HFFc6 (cell line): Measurements from ENCODE around the gene ADAMTS13. TPM values are rescaled to one million over a fixed set of nuclear protein-coding genes. Genes with fewer than 3 reads are reported as not detected.

Source experiments
- DNase-seq: peaks from one replicate; pipeline ENCODE4 v3.0.0-alpha.2; 2018
- H3K27ac Mint-ChIP-seq: 2 replicates; pipeline ENCODE4 v1.8.0; 2020; ENCODE audit warnings: mild to moderate bottlenecking, mixed read lengths
- H3K27me3 Mint-ChIP-seq: 2 replicates; pipeline ENCODE4 v1.8.0; 2021; ENCODE audit warnings: mild to moderate bottlenecking, moderate library complexity, mixed read lengths; ENCODE audit not compliant: insufficient read depth
- H3K36me3 Mint-ChIP-seq: 2 replicates; pipeline ENCODE4 v1.8.0; 2021; ENCODE audit warnings: low read depth, mixed read lengths
- H3K4me1 Mint-ChIP-seq: 2 replicates; pipeline ENCODE4 v1.8.0; 2020; ENCODE audit warnings: low read depth, mixed read lengths
- H3K4me3 Mint-ChIP-seq: 2 replicates; pipeline ENCODE4 v1.8.0; 2020; ENCODE audit warnings: mild to moderate bottlenecking, moderate library complexity, mixed read lengths
- H3K9me3 Mint-ChIP-seq: 2 replicates; pipeline ENCODE4 v1.8.0; 2020; ENCODE audit warnings: mild to moderate bottlenecking, mixed read lengths
- total RNA-seq, 6 experiments: library from RNA; stranded (reverse); fragmentation: NEBNext Ultra II Directional; extraction: Animal tissue kit (Norgen Biotek cat#: 25700); gene quantifications; 2 replicates in 1 of 6; 3 replicates in 5 of 6; pipeline ENCODE4 v1.2.3, GENCODE V29; 2021
- TF ChIP-seq, protein P1 (sequence below): fragments of 200-600 bp; sonication (generic); IDR thresholded peaks from 2 replicates; pipeline ENCODE4 v1.5.0; 2021; ENCODE audit warnings: antibody characterized with exemption, mild to moderate bottlenecking

Gene ADAMTS13
- total RNA-seq, 6 experiments from 2014 or later, result 0.41 to 1.2 (median 0.74) TPM

DNA sequence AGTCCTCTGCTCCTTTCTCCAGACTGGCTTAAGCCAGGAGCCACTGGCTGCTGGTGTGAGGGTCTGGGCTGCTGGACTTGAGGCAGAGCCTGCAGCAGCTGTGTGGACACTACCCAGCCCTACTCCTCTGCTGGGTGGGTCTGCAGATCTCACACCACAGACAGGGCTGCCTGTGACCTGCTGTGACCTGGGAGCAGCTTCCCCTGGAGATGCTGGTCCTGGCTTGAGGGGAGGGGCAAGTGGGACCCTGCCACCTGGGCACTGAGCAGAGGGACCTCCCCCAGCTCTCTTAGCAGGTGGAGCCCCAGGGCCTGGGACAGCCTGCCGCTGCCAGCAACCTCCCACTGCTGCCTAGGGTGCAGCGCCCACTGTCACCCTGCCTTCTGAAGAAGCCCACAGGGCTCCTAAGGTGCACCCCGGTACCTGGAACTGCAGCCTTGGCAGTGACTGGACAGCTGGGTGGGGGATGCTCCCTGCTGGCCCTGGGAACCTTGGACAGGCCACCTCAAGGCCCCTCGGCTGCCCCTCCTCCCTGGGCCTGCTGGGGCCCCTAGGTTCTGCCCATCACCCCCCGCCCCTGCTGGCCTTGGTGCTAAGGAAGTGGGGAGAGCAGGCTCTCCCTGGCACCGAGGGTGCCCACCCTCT lies 46.7 kb downstream of the ADAMTS13 start:
- DNase-seq, result no peak
- H3K36me3 Mint-ChIP-seq, result no peaks in the 10 kb centered on the region
- no peaks in the 10 kb centered on the region for H3K9me3 Mint-ChIP-seq
- H3K27ac Mint-ChIP-seq, result no peak overlapping the region
- no peak overlapping the region for H3K4me3 Mint-ChIP-seq
- H3K27me3 Mint-ChIP-seq, result no peaks in the 10 kb centered on the region; the same call in 1 of the 2 replicates
- TF ChIP-seq, protein P1, sequence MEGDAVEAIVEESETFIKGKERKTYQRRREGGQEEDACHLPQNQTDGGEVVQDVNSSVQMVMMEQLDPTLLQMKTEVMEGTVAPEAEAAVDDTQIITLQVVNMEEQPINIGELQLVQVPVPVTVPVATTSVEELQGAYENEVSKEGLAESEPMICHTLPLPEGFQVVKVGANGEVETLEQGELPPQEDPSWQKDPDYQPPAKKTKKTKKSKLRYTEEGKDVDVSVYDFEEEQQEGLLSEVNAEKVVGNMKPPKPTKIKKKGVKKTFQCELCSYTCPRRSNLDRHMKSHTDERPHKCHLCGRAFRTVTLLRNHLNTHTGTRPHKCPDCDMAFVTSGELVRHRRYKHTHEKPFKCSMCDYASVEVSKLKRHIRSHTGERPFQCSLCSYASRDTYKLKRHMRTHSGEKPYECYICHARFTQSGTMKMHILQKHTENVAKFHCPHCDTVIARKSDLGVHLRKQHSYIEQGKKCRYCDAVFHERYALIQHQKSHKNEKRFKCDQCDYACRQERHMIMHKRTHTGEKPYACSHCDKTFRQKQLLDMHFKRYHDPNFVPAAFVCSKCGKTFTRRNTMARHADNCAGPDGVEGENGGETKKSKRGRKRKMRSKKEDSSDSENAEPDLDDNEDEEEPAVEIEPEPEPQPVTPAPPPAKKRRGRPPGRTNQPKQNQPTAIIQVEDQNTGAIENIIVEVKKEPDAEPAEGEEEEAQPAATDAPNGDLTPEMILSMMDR, result no peak
- H3K4me1 Mint-ChIP-seq, result no peaks in the 10 kb centered on the region

DNA sequence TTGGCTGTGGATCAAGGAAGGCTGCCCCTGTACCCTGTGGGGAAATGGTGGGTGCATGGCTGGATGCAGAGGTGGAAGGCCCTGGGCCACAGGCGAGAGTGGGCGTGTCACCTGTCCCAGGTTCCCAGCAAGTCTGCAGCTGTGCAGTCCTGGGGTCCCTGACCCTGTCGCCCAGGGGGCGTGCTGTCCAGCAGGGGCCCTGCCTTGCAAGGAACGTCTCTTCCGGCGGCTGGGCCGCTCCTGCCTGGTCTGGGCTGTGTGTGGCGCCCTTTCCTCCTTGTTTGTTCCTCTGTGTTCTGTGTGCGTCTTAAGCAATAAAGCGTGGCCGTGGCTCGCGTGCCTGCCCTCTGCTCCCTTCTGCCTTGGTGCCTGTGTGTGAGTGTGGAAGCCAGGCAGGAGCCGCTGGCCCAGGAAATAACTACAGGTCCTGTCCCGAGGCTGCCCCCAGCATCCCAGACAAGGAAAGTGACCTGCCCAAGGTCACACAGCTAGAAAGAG lies 48.3 kb downstream of the ADAMTS13 start:
- H3K4me1 Mint-ChIP-seq, result no peaks in the 10 kb centered on the region
- H3K27me3 Mint-ChIP-seq, result no peaks in the 10 kb centered on the region; the same call in 1 of the 2 replicates
- TF ChIP-seq, protein P1, result no peak
- H3K27ac Mint-ChIP-seq, result no peak overlapping the region
- no peaks in the 10 kb centered on the region for H3K9me3 Mint-ChIP-seq
- DNase-seq, result no peak
- no peaks in the 10 kb centered on the region for H3K36me3 Mint-ChIP-seq
- H3K4me3 Mint-ChIP-seq, result no peak overlapping the region

DNA sequence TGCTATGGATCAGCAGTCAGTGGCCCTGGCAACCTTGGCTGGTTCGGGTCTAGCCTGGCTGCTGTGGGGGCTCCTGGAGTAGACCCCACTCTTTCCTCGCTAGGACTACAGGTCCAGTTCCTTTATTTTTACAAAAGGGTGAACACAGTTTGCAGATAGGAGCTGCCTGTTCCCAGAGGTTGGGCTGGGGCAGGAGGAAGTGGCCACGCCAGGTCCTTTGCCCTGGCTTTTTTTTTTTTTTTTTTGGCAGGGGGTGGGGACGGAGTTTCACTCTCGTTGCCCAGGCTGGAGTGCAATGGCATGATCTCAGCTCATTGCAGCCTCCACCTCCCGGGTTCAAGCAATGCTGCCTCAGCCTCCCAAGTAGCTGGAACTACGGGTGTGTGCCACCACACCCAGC lies 48.8 kb downstream of the ADAMTS13 start:
- H3K9me3 Mint-ChIP-seq, result no peaks in the 10 kb centered on the region
- DNase-seq, result no peak
- H3K27me3 Mint-ChIP-seq, result no peaks in the 10 kb centered on the region; the same call in 1 of the 2 replicates
- H3K4me1 Mint-ChIP-seq, result no peaks in the 10 kb centered on the region
- no peak overlapping the region for H3K4me3 Mint-ChIP-seq
- H3K36me3 Mint-ChIP-seq, result no peaks in the 10 kb centered on the region
- H3K27ac Mint-ChIP-seq, result no peak overlapping the region
- TF ChIP-seq, protein P1, result no peak

DNA sequence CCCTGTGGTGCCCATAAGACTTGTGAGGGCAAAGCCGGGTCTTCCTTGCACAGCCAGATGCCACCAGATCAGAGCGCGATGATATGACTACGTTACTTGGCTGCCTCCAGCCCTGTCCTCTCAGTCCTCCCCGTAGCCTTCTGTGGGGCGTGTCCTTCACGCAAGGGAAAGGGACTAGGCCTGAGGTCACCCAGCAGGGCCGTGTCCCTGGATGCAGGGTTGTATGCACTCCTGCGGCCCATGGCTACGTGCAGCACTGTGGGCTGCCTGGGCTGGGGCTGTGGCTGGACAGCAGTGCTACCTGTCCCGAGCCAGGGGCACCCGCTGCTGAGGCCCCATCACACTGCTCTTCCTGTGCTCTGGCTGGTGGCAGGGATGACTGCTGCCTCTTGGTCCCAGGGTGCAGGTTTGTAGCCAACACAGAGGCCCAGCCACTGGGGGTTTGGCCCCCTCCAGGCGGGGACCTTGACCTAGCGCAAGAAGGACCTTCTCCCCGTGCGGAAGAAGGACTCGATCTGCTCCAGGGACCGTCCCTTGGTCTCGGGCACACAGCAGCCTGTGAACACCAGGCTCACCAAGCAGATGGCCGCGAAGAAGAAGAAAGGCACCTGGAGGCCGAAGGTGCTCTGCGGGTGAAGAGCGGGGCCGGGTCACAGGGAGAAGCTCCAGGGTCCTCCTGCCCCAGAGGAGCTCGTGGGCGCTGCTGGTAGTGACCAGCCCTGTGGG lies 49.5 kb downstream of the ADAMTS13 start:
- Mint-ChIP-seq H3K27me3 (no peaks in the 10 kb centered on the region; the same call in 1 of the 2 replicates), H3K36me3 (no peaks in the 10 kb centered on the region), H3K9me3 (no peaks in the 10 kb centered on the region), H3K4me1 (no peaks in the 10 kb centered on the region), H3K4me3 (no peak overlapping the region), H3K27ac (no peak overlapping the region)
- DNase-seq, result no peak
- TF ChIP-seq, protein P1, result no peak

DNA sequence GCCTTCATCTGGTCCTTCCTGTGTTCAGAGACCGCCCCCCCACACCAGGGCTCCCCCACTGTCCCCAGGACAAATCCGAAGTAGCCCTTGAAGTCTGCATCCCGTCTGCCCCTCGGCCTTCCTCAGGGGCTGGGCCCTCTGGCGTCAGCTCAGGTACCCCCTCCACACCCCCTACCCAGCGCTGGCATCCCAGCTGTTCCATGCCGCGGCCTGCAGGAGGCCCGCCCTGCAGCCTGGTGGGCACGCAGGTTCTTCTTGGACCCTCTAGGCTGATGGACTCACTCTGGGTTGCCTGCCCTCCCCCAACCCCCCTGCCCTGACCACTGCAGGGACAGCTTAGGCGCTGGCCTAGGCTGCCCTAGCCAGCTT lies 50.1 kb downstream of the ADAMTS13 start:
- no peaks in the 10 kb centered on the region; the same call in 1 of the 2 replicates for H3K27me3 Mint-ChIP-seq
- no peaks in the 10 kb centered on the region for H3K9me3 Mint-ChIP-seq
- TF ChIP-seq, protein P1, result no peak

More for the DNA sequence above, 50.1 kb downstream of the ADAMTS13 start:
- Mint-ChIP-seq H3K4me3 (no peak overlapping the region), H3K27ac (no peak overlapping the region), H3K36me3 (no peaks in the 10 kb centered on the region), H3K4me1 (no peaks in the 10 kb centered on the region)
- no peak for DNase-seq
